ENCODE measurements around the gene FADS3. TPM values are rescaled to one million over a fixed set of nuclear protein-coding genes. Genes with fewer than 3 reads are reported as not detected.

The FADS3 gene
- total and polyA plus RNA-seq, 2 of the 4 experiments (the other 2 are of a cell fraction), result 54.5 to 110 TPM

DNA sequence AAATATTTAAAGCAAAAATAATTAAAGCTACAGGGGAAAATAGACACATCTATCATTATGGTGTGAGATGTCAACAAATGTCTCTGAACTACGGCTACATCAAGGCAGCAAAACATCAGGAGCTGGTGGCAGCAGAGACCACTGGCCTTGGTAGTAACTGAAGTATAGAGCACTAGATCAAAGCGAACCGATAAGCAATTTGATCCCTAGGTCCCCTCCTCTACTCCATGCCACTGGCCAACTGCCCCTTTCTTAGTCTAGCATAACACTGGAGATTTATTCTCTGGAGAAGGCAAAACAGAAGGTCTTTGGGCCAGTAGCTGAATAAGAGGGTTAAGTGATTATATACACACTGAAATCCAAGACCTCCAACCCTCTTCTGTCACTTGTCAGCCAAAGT is 39.6 kb upstream of the FADS3 start:
- no peak overlapping the region for H4K5ac ChIP-seq (ENCODE audit: low read depth, low read length)
- H3K36me3 ChIP-seq (ENCODE audit: control insufficient read depth, insufficient read depth, low read length), result no peaks in the 10 kb centered on the region
- POLR2A ChIA-PET (ENCODE audit: unreplicated experiment), result no interaction called here
- WGBS, 2 experiments (ENCODE audit: extremely low coverage in 2 of 2, insufficient read length in 1 of 2), result no CpG with 5 or more reads among the region's 3 CpGs
- no peak overlapping the region for H3K14ac ChIP-seq (replicated peaks; ENCODE audit: low read depth, low read length)
- H2BK15ac ChIP-seq (ENCODE audit: low read depth, low read length), result no peak overlapping the region
- no peak overlapping the region for H3K4me2 ChIP-seq (ENCODE audit: low read depth, low read length)
- in situ Hi-C loops (cut with MboI; ENCODE audit: low sequenced_read_pairs) (no loop called here), intact Hi-C loops (cut with micrococcal nuclease) (no loop called here), dilution Hi-C loops (cut with HindIII; ENCODE audit: low sequenced_read_pairs, unreplicated experiment) (no loop called here)
- no peaks in the 10 kb centered on the region for H4K20me1 ChIP-seq (ENCODE audit: insufficient read depth, low read length)
- H3K23ac ChIP-seq (ENCODE audit: low read depth, low read length), result no peak overlapping the region
- TF ChIP-seq MXI1 (IDR thresholded peaks at IDR 0.05; ENCODE audit: borderline replicate concordance, low read depth, low read length) (no peak), BHLHE40 (IDR thresholded peaks at IDR 0.05; ENCODE audit: low read depth, low read length) (no peak), CHD1 (IDR thresholded peaks at IDR 0.05; ENCODE audit: low read depth, low read length) (no peak), CEBPB (IDR thresholded peaks at IDR 0.05; ENCODE audit: low read depth, low read length) (no peak), SMC3 (IDR thresholded peaks at IDR 0.05; ENCODE audit: low read depth, low read length) (no peak), ELK1 (IDR thresholded peaks at IDR 0.05; ENCODE audit: borderline replicate concordance, low read depth, low read length) (no peak)
- H3K79me1 ChIP-seq (ENCODE audit: low read depth in 1 of 2, low read length in 2 of 2), result no peaks in the 10 kb centered on the region
- no peak overlapping the region for H4K8ac ChIP-seq (ENCODE audit: low read depth in 2 of 2, low read length in 2 of 2)
- no peak overlapping the region for H2BK20ac ChIP-seq (ENCODE audit: low read depth, low read length)
- H3K18ac ChIP-seq (ENCODE audit: low read depth, low read length), result no peak overlapping the region
- ATAC-seq (ENCODE audit: low read depth) (no peak), DNase-seq (no peak)
- no peak overlapping the region for H3K9ac ChIP-seq (ENCODE audit: low read depth, low read length)
- peaks cover 2% of the 10 kb centered on the region; the same call in 1 of the 2 replicates for H3K9me3 ChIP-seq (ENCODE audit: control insufficient read depth, insufficient read depth, low read length)
- H2AK9ac ChIP-seq (replicated peaks; ENCODE audit: low read depth, low read length, poor library complexity), result no peak overlapping the region
- H3K27me3 ChIP-seq (ENCODE audit: control insufficient read depth, insufficient read depth, low read length), result peaks cover 11% of the 10 kb centered on the region
- H3K4me3 ChIP-seq (ENCODE audit: insufficient read depth, low read depth, low read length), result no peak overlapping the region
- H2BK120ac ChIP-seq (ENCODE audit: low read depth, low read length), result no peak overlapping the region
- H3K56ac ChIP-seq (ENCODE audit: extremely low read depth, insufficient read depth, low read length), result no peak overlapping the region
- no peak overlapping the region for H4K91ac ChIP-seq (ENCODE audit: insufficient read depth, low read depth, low read length)
- no peak overlapping the region for H3K4ac ChIP-seq (ENCODE audit: low read depth, low read length)
- H2BK5ac ChIP-seq (ENCODE audit: low read depth, low read length, poor library complexity, severe bottlenecking), result no peak overlapping the region
- 0 out of 2 replicates have a peak, but pooled peaks cover 2% of the 10 kb centered on the region for H3K4me1 ChIP-seq (ENCODE audit: control insufficient read depth, insufficient read depth, low read length)
- no peak overlapping the region for H2AK5ac ChIP-seq (ENCODE audit: low read depth, low read length)
- CTCF ChIA-PET, result no interaction called here
- no peak overlapping the region for H3K27ac ChIP-seq (ENCODE audit: insufficient read depth, low read length)
- no peak overlapping the region for H2AFZ ChIP-seq (replicated peaks; ENCODE audit: low read length, poor library complexity)
- BruUV-seq (replicated peaks), result no TSS peak
- no peaks in the 10 kb centered on the region for H3K9me1 ChIP-seq (ENCODE audit: insufficient read depth, low read length)
